Measurements from ENCODE around the gene ALDH3B2.
"Not testable (repeated sequence)": the region's sequence is repeated elsewhere in the genome, so short reads cannot be mapped to it uniquely, and the experiment has no call there.

The ALDH3B2 gene

GRCh38 chr11:67660752-67661151 is 13.7 kb downstream of the ALDH3B2 start:
- H3K4me3 ChIP-seq (ENCODE audit: low read depth, low read length); H3K9ac ChIP-seq (ENCODE audit: low read length); H3K4me1 ChIP-seq (ENCODE audit: control insufficient read depth, insufficient read depth, low read length); H3K27me3 ChIP-seq (ENCODE audit: control insufficient read depth, insufficient read depth, low read length); H3K27ac ChIP-seq (ENCODE audit: low read depth, low read length); H3K36me3 ChIP-seq (ENCODE audit: control insufficient read depth, insufficient read depth, low read length): not testable (repeated sequence)
- peaks cover 21% of the 10 kb centered on the region for H3K9me3 ChIP-seq (ENCODE audit: control insufficient read depth, insufficient read depth, low read depth, low read length)

- not testable (repeated sequence) for H3K9ac ChIP-seq (ENCODE audit: low read length); H3K36me3 ChIP-seq (ENCODE audit: control insufficient read depth, insufficient read depth, low read length); H3K27me3 ChIP-seq (ENCODE audit: control insufficient read depth, insufficient read depth, low read length); H3K27ac ChIP-seq (ENCODE audit: low read depth, low read length); H3K4me3 ChIP-seq (ENCODE audit: low read depth, low read length); H3K4me1 ChIP-seq (ENCODE audit: control insufficient read depth, insufficient read depth, low read length)
- peaks cover 26% of the 10 kb centered on the region for H3K9me3 ChIP-seq (ENCODE audit: control insufficient read depth, insufficient read depth, low read depth, low read length)
Measured at GRCh38 chr11:67659651-67660165, 14.7 kb downstream of the ALDH3B2 start.

- H3K27ac ChIP-seq (ENCODE audit: low read depth, low read length) = no peak overlapping the region
Measured at GRCh38 chr11:67657300-67657699, 17.1 kb downstream of the ALDH3B2 start.

GRCh38 chr11:67656278-67656922 is 18.0 kb downstream of the ALDH3B2 start:
- H3K27me3 ChIP-seq (ENCODE audit: control insufficient read depth, insufficient read depth, low read length) = no peaks in the 10 kb centered on the region
- H3K4me1 ChIP-seq (ENCODE audit: control insufficient read depth, insufficient read depth, low read length) = no peaks in the 10 kb centered on the region
- no peak overlapping the region for H3K27ac ChIP-seq (ENCODE audit: low read depth, low read length)
- H3K4me3 ChIP-seq (ENCODE audit: low read depth, low read length) = no peak overlapping the region
- no peaks in the 10 kb centered on the region for H3K36me3 ChIP-seq (ENCODE audit: control insufficient read depth, insufficient read depth, low read length)
- no peak overlapping the region for H3K9ac ChIP-seq (ENCODE audit: low read length)
- H3K9me3 ChIP-seq (ENCODE audit: control insufficient read depth, insufficient read depth, low read depth, low read length) = peaks cover 26% of the 10 kb centered on the region

More at GRCh38 chr11:67657300-67657699, 17.1 kb downstream of the ALDH3B2 start:
- no peaks in the 10 kb centered on the region for H3K36me3 ChIP-seq (ENCODE audit: control insufficient read depth, insufficient read depth, low read length)
- no peak overlapping the region for H3K9ac ChIP-seq (ENCODE audit: low read length)
- H3K4me1 ChIP-seq (ENCODE audit: control insufficient read depth, insufficient read depth, low read length) = no peaks in the 10 kb centered on the region
- no peaks in the 10 kb centered on the region; the same call in 1 of the 2 replicates for H3K27me3 ChIP-seq (ENCODE audit: control insufficient read depth, insufficient read depth, low read length)
- no peak overlapping the region for H3K4me3 ChIP-seq (ENCODE audit: low read depth, low read length)
- H3K9me3 ChIP-seq (ENCODE audit: control insufficient read depth, insufficient read depth, low read depth, low read length) = peaks cover 26% of the 10 kb centered on the region

- no peak overlapping the region for H3K9ac ChIP-seq (ENCODE audit: low read length)
- H3K4me1 ChIP-seq (ENCODE audit: control insufficient read depth, insufficient read depth, low read length) = no peaks in the 10 kb centered on the region
- H3K36me3 ChIP-seq (ENCODE audit: control insufficient read depth, insufficient read depth, low read length) = no peaks in the 10 kb centered on the region
- no peak overlapping the region for H3K4me3 ChIP-seq (ENCODE audit: low read depth, low read length)
- peaks cover 26% of the 10 kb centered on the region for H3K9me3 ChIP-seq (ENCODE audit: control insufficient read depth, insufficient read depth, low read depth, low read length)
- H3K27me3 ChIP-seq (ENCODE audit: control insufficient read depth, insufficient read depth, low read length) = no peaks in the 10 kb centered on the region
- H3K27ac ChIP-seq (ENCODE audit: low read depth, low read length) = no peak overlapping the region
Measured at GRCh38 chr11:67654225-67654624, 20.2 kb downstream of the ALDH3B2 start.

- H3K4me3 ChIP-seq (ENCODE audit: low read depth, low read length) = no peak overlapping the region
Measured at GRCh38 chr11:67652965-67653845, 21.2 kb downstream of the ALDH3B2 start.

GRCh38 chr11:67651976-67652781 is 22.2 kb downstream of the ALDH3B2 start:
- H3K4me3 ChIP-seq (ENCODE audit: low read depth, low read length) = no peak overlapping the region
- peaks cover 19% of the 10 kb centered on the region for H3K9me3 ChIP-seq (ENCODE audit: control insufficient read depth, insufficient read depth, low read depth, low read length)
- H3K4me1 ChIP-seq (ENCODE audit: control insufficient read depth, insufficient read depth, low read length) = no peaks in the 10 kb centered on the region
- no peak overlapping the region for H3K9ac ChIP-seq (ENCODE audit: low read length)
- no peaks in the 10 kb centered on the region for H3K36me3 ChIP-seq (ENCODE audit: control insufficient read depth, insufficient read depth, low read length)
- H3K27ac ChIP-seq (ENCODE audit: low read depth, low read length) = no peak overlapping the region
- no peaks in the 10 kb centered on the region for H3K27me3 ChIP-seq (ENCODE audit: control insufficient read depth, insufficient read depth, low read length)

More at GRCh38 chr11:67652965-67653845, 21.2 kb downstream of the ALDH3B2 start:
- Histone ChIP-seq H3K9ac (ENCODE audit: low read length) (no peak overlapping the region), H3K27ac (ENCODE audit: low read depth, low read length) (no peak overlapping the region), H3K4me1 (ENCODE audit: control insufficient read depth, insufficient read depth, low read length) (no peaks in the 10 kb centered on the region), H3K27me3 (ENCODE audit: control insufficient read depth, insufficient read depth, low read length) (no peaks in the 10 kb centered on the region), H3K9me3 (ENCODE audit: control insufficient read depth, insufficient read depth, low read depth, low read length) (peaks cover 26% of the 10 kb centered on the region), H3K36me3 (ENCODE audit: control insufficient read depth, insufficient read depth, low read length) (no peaks in the 10 kb centered on the region)

GRCh38 chr11:67649634-67650510 is 24.6 kb downstream of the ALDH3B2 start:
- Histone ChIP-seq H3K36me3 (ENCODE audit: control insufficient read depth, insufficient read depth, low read length) (no peaks in the 10 kb centered on the region), H3K9ac (ENCODE audit: low read length) (no peak overlapping the region), H3K27me3 (ENCODE audit: control insufficient read depth, insufficient read depth, low read length) (no peaks in the 10 kb centered on the region; the same call in 1 of the 2 replicates), H3K9me3 (ENCODE audit: control insufficient read depth, insufficient read depth, low read depth, low read length) (no peaks in the 10 kb centered on the region), H3K27ac (ENCODE audit: low read depth, low read length) (no peak overlapping the region), H3K4me3 (ENCODE audit: low read depth, low read length) (no peak overlapping the region), H3K4me1 (ENCODE audit: control insufficient read depth, insufficient read depth, low read length) (no peaks in the 10 kb centered on the region)

GRCh38 chr11:67648796-67649613 is 25.4 kb downstream of the ALDH3B2 start:
- no peak overlapping the region for H3K27ac ChIP-seq (ENCODE audit: low read depth, low read length)
- H3K4me1 ChIP-seq (ENCODE audit: control insufficient read depth, insufficient read depth, low read length) = no peaks in the 10 kb centered on the region
- H3K27me3 ChIP-seq (ENCODE audit: control insufficient read depth, insufficient read depth, low read length) = no peaks in the 10 kb centered on the region; the same call in 1 of the 2 replicates
- H3K9ac ChIP-seq (ENCODE audit: low read length) = no peak overlapping the region
- H3K9me3 ChIP-seq (ENCODE audit: control insufficient read depth, insufficient read depth, low read depth, low read length) = no peaks in the 10 kb centered on the region
- no peaks in the 10 kb centered on the region for H3K36me3 ChIP-seq (ENCODE audit: control insufficient read depth, insufficient read depth, low read length)
- no peak overlapping the region for H3K4me3 ChIP-seq (ENCODE audit: low read depth, low read length)
